ENCODE results near the gene GNB1.
A peak's percentile ranks its signal among the peaks of the same experiment; 100 is the strongest.
"Not testable (repeated sequence)": the region's sequence is repeated elsewhere in the genome, so short reads cannot be mapped to it uniquely, and the experiment has no call there.

Gene GNB1

DNA sequence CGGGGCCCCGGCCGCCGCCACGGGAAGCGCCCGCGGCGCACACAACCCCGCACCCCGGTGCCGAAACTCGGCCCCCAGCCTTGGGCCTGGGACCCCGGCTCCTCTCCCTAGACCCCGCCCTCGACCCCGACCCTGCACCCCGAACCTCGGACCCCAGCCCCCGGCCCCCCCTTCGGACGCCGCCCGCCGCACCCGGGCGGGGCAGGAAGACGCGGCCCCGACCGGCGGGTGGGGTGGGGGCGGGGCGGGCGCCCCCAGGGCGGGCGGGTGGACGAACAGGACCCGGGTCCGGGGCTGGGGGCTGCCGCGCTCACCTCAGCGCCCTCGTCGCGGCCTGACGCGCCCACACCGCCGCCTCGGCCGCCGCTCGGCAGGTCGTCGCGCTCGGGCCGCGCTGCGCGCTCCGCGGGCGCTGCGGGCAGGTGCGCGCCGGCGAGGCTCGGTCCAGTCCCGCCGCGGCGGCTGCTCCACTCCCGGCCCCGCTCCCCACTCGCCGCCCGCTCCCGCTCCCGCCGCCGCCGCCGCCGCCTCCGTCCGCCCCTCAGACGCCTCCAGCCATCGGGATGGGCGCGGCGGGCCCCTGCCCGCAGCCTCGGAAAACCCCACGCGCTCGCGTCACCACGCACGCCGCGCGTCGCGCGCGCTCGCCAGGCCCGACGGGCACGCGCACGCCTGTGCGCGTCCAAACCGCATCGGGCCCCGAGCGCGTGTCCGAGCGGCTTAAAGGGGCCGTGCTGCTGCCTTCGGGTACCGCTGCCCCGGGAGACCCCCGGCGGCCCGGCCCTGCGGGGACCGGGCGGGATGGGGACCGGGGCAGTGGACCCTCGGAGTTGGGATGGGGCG is at the start of gene GNB1:
Gene GNB1, minus strand, starts transcription at position 582 of the 843 bp plus-strand sequence. CDS start 65,634 bp downstream, outside the sequence.
- DNase-seq (ENCODE audit: low read depth, low spot score): peak; percentile 79

DNA sequence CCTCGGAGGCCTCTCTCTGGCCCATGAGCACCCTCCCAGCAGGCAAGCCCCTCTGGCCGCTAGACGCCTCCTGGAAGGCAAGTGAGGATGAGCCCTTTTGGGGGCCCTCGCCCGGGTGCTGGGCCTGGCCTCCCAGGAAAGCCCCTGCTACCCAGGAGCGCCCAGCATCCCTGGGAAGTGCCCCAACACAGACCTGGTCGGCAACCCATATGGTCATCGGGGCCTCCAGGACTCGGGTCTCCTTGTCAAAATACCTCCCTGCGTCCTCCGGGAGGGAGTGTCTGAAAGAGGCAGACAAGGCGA is 49.2 kb upstream of the GNB1 start:
- DNase-seq (ENCODE audit: low read depth, low spot score): no peak

DNA sequence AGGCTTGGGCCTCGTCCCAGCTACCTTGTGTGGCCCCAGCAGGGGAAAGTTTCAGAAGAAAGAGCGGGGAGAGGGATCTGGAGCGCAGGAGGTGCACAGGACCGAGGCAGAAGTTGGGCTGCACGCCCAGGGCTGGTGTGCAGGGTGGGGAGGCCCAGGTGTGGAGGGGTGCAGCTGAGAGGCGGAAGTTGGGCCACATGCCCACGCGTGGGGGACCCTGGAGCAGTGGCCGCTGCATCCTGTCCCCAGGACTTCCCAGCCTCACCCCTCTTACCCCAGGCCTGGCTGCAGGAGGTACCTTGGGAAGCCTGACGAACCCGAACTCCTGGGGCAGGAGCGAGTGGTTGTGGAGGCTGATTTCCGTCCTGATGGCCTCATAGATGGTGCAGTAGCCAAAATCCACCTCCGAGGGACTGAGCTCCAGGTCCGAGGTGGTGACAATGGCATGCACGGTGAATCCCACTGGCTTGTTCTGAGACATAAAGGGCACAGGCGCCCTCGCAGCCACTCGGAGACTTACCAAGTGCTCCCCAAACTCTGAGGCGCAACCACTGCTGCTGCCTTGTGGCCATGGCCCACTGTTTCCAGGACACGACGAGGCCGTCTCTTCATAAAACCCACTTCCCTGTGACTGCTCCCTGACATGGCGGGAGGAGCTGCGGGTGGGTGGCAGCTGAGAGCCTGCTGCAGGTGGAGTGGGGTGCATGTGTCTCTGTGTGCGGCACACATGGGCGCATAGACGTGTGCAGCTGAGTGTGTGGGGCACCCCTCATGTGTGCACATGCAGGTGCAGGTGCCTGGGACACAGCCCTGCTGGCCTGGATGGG is 48.6 kb upstream of the GNB1 start:
- DNase-seq (ENCODE audit: low read depth, low spot score): no peak

DNA sequence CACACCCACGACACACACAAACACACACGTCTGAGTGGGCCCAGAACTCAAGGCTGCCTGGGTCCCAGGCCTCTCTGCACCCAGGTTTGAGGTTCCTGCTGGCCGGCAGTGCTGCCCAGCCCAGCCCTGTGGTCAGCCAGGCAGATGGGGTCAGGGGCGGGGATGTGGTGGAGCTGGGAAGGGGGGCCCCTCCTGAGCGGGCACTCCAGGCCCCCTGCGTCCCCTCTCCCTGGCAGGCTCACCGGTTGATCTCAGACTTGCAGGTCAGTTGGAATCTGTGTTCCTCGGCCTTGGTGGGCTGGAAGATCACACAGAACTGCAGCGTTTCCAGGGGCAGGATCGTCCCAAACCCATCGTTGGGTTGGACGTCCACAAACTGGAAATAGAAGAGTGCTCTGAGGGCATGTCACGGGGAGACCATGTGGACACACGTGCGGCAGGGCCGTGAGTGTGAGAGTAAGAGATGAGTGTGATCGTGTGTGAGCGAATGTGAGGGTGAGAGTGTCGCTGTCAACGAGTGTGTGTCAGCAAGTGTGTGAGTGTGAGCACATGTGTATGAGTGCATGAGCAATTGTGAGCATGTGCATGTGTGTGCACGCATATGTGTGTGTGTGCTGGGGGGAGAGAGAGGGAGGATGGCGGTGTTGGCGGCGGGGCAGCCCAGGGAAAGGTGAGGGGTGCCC is 47.9 kb upstream of the GNB1 start:
- DNase-seq (ENCODE audit: low read depth, low spot score): no peak

- no peak for DNase-seq (ENCODE audit: low read depth, low spot score)
These were observed 47.3 kb upstream of the GNB1 start for GRCh38 chr1:1938276-1938573.

GRCh38 chr1:1937549-1938275 is 46.8 kb upstream of the GNB1 start:
- DNase-seq (ENCODE audit: low read depth, low spot score): no peak

- DNase-seq (ENCODE audit: low read depth, low spot score): no peak
These were observed 46.2 kb upstream of the GNB1 start for GRCh38 chr1:1937061-1937460.

DNA sequence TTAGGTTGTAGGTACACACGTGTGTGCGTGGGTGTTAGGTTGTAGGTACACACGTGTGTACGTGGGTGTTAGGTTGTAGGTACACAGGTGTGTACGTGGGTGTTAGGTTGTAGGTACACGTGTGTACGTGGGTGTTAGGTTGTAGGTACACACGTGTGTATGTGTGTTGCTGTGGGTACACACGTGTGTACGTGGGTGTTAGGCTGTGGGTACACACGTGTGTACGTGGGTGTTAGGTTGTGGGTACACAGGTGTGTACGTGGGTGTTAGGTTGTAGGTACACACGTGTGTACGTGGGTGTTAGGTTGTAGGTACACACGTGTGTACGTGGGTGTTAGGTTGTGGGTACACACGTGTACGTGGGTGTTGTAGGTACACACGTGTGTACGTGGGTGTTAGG is 44.0 kb upstream of the GNB1 start:
- not testable (repeated sequence) for DNase-seq (ENCODE audit: low read depth, low spot score)

DNA sequence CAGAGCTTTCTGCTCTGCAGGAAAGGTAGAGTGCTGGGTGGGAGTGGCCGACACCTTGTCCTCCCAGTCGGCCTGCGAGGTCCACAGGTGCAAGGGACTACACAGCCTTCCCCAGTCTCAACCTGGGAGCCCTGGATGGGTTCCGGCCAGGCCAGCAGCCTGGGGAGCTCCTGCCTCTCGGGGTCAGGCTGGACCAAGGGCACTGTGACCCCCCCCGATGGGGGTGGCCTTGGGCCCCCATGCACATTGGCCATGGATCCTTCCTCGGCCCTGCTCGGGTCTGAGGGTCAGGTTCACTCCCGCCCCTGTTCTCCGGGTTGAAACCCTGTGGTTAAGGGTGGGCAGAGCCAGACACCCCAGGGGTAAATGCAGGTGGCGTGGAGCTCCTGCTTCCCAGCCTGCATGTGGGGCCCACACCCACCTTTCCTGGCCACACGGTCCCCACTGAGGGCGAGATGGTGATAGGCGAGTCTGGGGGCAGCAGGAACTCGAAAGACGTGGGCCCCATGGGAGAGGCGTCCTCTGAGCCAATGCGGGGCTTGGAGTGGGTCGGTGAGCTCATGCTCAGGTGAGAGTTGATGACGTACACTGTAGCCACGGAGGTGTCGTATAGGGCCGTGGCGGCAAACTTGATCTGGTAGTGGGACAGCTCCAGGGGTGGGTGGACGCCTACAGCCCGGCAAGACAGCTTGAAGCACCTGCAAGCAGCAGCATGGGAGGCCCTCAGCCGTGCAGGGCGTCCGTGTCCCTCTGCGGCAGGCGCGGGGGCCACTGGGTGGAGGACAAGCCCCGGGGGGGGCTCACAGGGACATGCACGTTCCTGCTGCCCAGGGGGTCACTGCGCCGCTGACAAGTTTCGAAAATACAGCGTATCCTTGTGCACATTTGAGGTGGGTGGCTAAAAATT is 39.0 kb upstream of the GNB1 start:
- no peak for DNase-seq (ENCODE audit: low read depth, low spot score)

DNA sequence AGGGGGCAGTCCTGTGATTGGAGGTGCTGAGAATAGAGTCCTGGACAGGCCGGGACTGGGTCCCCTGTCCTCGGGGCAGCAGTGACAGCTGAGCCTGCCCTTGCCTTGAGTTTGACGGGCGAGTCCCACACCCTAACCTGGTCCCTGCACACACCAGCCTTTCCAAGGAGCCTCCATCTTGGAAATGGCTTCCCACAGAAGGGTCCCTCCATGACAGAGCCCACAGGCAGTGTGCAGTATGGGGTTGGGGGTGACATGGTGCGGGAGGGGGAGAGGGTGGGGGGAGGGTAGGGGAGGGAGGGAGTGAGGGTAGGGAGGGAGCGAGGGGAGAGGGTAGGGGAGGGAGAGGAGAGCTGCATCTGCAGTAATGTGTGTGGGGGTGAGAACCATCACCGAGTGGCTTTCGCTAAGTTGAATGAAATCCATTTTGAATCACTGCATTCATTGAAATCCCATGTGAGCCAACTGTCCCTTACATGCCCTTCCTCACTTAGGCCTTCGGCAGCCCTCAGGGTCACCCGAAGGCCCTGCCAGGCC is 38.3 kb upstream of the GNB1 start:
- DNase-seq (ENCODE audit: low read depth, low spot score): no peak

- no peak for DNase-seq (ENCODE audit: low read depth, low spot score)
These were observed 37.6 kb upstream of the GNB1 start for GRCh38 chr1:1928231-1929101.

DNA sequence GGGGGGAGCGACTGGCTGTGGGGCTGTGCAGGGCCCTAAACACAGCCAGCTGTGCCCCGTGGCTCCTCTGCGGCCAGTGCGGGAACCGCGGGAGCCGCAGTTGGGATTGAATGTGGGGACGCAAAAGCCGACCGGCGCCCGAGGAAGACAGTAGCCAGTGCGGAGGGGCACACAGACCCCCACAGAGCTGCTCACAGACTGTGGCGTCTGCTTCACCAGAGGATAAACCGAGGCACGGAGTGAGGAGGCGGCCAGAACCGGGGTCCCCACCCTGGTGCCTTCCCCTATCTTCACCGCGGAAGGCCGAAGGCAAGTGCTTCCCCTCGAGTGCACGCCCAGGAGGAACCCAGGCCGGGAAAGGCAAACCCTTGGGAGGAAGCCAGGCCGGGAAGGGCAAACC is 36.9 kb upstream of the GNB1 start:
- DNase-seq (ENCODE audit: low read depth, low spot score): no peak

- DNase-seq (ENCODE audit: low read depth, low spot score): no peak
These were observed 36.2 kb upstream of the GNB1 start for GRCh38 chr1:1926886-1927660.

GRCh38 chr1:1926346-1926811 is 35.5 kb upstream of the GNB1 start:
- no peak for DNase-seq (ENCODE audit: low read depth, low spot score)

DNA sequence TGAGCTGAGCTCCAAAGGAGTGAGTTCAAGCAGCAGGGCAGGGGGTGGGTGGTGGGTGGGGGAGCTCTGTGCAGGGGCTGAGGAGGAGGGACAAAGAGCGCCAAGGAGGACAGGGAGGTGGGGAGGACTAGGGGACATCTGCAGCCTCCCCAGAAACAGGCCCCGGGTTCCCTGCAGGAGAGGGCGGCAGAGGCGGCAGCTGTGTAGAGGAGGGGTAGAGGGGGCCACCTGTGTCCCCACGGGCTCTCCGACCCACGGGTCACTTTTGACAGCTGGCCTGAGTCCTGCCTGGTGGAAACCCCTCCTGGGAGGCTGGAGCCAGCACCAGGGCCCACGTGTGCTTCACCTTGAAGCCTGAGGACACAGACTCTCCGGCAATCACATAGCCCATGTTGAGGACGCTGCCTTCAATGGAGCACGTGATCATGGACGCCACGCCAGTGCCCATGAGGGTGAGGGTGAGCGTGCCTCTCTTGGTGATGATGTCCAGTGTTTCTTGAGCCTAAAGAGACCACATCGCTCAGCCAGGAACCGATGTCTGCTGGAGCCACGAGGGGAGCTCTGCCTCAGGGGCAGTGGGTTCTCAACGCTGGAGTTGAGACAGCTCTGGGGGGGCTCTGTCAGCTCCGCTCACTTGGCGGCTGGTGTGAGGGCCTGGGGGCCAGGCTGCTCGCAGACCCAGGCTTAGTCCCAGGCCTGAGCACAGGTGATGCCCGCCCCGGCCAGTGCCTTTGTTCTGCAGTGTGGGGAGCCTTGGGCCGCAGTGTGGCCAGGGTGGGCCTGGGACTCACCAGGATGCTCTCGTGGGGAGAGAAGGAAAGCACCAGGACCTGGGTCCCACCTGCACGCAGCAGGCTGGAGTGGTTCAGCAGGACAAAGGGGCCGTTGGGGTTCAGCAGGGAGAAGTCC is 34.8 kb upstream of the GNB1 start:
- DNase-seq (ENCODE audit: low read depth, low spot score): no peak

DNA sequence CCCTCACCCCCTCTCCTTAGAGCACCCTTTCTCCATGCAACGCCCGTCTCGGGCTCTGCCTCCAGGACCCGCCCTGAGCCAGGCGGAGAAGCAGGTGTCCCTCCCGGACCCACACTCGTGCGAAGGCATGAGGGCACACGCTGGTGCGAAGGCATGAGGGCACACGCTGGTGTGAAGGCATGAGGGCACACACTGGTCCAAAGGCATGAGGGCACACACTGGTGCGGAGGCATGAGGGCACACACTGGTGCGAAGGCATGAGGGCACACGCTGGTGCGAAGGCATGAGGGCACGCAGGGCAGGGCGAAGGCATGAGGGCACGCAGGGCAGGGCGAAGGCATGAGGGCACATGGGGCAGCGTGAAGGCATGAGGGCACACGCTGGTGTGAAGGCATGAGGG is 34.0 kb upstream of the GNB1 start:
- DNase-seq (ENCODE audit: low read depth, low spot score): no peak

DNA sequence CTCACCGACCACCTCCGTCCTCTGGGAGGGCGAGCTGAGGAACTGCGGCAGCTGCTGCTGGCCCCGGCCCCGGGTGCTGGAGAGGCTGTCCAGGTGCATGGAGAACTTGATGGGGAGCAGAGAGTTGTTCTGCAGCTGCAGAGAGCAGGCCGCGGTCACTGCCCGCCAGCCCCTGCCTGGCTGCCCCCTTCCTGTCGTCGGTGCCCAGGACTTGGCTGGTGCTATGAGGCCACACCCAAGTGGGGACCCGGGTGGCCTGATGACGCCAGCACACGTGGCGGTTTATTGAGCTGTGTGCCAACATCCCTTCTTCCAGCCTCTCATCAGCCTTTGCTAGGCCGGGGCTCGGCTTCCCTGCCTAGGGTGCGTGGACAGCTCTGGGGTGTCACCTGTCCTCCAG is 33.5 kb upstream of the GNB1 start:
- no peak for DNase-seq (ENCODE audit: low read depth, low spot score)
